Measurements from ENCODE around the gene COL26A1. TPM values are rescaled to one million over a fixed set of nuclear protein-coding genes. Genes with fewer than 3 reads are reported as not detected.

The COL26A1 gene
- total and polyA plus RNA-seq, 4 donors: 0.05 to 4.7 (median 0.28) TPM

- H3K36me3 ChIP-seq (ENCODE audit: control insufficient read depth in 4 of 4, insufficient read depth in 4 of 4, low read length in 4 of 4): no peaks in the 10 kb centered on the region
- peaks cover 0 to 4% (median 0%) of the 10 kb centered on the region in 3 donors for H3K27me3 ChIP-seq (ENCODE audit: control insufficient read depth in 3 of 3, insufficient read depth in 3 of 3, low read length in 2 of 3)
- no peak for TF ChIP-seq CTCF (IDR thresholded peaks at IDR 0.05; ENCODE audit: control extremely low read depth, extremely low read depth)
- H3K4me1 ChIP-seq (ENCODE audit: control insufficient read depth in 5 of 5, insufficient read depth in 5 of 5, low read length in 5 of 5): peaks cover 0 to 4% (median 0%) of the 10 kb centered on the region in 5 donors
- ATAC-seq (ENCODE audit: insufficient read depth, low FRiP score): no peak
- H3K9ac ChIP-seq (ENCODE audit: insufficient read depth in 1 of 2, low read length in 2 of 2): no peak overlapping the region
- WGBS, 2 donors: 94 to 100% methylated on average over 2 of the region's 2 CpGs
- no peak overlapping the region for H3K4me3 ChIP-seq
- DNase-seq: no peak
- peaks cover 0 to 1% (median 0%) of the 10 kb centered on the region in 4 donors for H3K9me3 ChIP-seq (ENCODE audit: control insufficient read depth in 4 of 4, insufficient read depth in 3 of 4, low read length in 3 of 4)
- no peak overlapping the region for H3K27ac ChIP-seq (ENCODE audit: low read depth in 1 of 2, low read length in 1 of 2)
Measured at GRCh38 chr7:101365956-101366355, 3.3 kb downstream of the COL26A1 start.

- Histone ChIP-seq H3K27ac (ENCODE audit: low read depth in 1 of 2, low read length in 1 of 2) (no peak overlapping the region), H3K4me1 (ENCODE audit: control insufficient read depth in 5 of 5, insufficient read depth in 5 of 5, low read length in 5 of 5) (peaks cover 0 to 4% (median 0%) of the 10 kb centered on the region in 5 donors), H3K4me3 (no peak overlapping the region), H3K9me3 (ENCODE audit: control insufficient read depth in 4 of 4, insufficient read depth in 3 of 4, low read length in 3 of 4) (no peaks in the 10 kb centered on the region), H3K36me3 (ENCODE audit: control insufficient read depth in 4 of 4, insufficient read depth in 4 of 4, low read length in 4 of 4) (no peaks in the 10 kb centered on the region), H3K27me3 (ENCODE audit: control insufficient read depth in 3 of 3, insufficient read depth in 3 of 3, low read length in 2 of 3) (peaks cover 0 to 4% (median 0%) of the 10 kb centered on the region in 3 donors), H3K9ac (ENCODE audit: insufficient read depth in 1 of 2, low read length in 2 of 2) (no peak overlapping the region)
- DNase-seq: no peak
- TF ChIP-seq CTCF (IDR thresholded peaks at IDR 0.05; ENCODE audit: control extremely low read depth, extremely low read depth): no peak
- 56 to 66% methylated on average over 1 of the region's 1 CpG for WGBS, 2 donors
- no peak for ATAC-seq (ENCODE audit: insufficient read depth, low FRiP score)
Measured at GRCh38 chr7:101367676-101368075, 5.0 kb downstream of the COL26A1 start.

GRCh38 chr7:101368422-101369165 is 5.9 kb downstream of the COL26A1 start:
- H3K27ac ChIP-seq (ENCODE audit: low read depth in 1 of 2, low read length in 1 of 2): no peak overlapping the region
- ATAC-seq (ENCODE audit: insufficient read depth, low FRiP score) (no peak), DNase-seq (no peak)
- H3K4me1 ChIP-seq (ENCODE audit: control insufficient read depth in 5 of 5, insufficient read depth in 5 of 5, low read length in 5 of 5): peaks cover 0 to 10% (median 8%) of the 10 kb centered on the region in 5 donors
- no peak overlapping the region for H3K9ac ChIP-seq (ENCODE audit: insufficient read depth in 1 of 2, low read length in 2 of 2)
- H3K27me3 ChIP-seq (ENCODE audit: control insufficient read depth in 3 of 3, insufficient read depth in 3 of 3, low read length in 2 of 3): no peaks in the 10 kb centered on the region
- H3K9me3 ChIP-seq (ENCODE audit: control insufficient read depth in 4 of 4, insufficient read depth in 3 of 4, low read length in 3 of 4): no peaks in the 10 kb centered on the region
- H3K4me3 ChIP-seq: no peak overlapping the region
- H3K36me3 ChIP-seq (ENCODE audit: control insufficient read depth in 4 of 4, insufficient read depth in 4 of 4, low read length in 4 of 4): no peaks in the 10 kb centered on the region
- whole genome bisulfite sequencing, 2 donors: 83% methylated on average over 8 of the region's 8 CpGs
- no peak for TF ChIP-seq CTCF (IDR thresholded peaks at IDR 0.05; ENCODE audit: control extremely low read depth, extremely low read depth)
